ENCODE measurements around the gene BRME1.

DNA sequence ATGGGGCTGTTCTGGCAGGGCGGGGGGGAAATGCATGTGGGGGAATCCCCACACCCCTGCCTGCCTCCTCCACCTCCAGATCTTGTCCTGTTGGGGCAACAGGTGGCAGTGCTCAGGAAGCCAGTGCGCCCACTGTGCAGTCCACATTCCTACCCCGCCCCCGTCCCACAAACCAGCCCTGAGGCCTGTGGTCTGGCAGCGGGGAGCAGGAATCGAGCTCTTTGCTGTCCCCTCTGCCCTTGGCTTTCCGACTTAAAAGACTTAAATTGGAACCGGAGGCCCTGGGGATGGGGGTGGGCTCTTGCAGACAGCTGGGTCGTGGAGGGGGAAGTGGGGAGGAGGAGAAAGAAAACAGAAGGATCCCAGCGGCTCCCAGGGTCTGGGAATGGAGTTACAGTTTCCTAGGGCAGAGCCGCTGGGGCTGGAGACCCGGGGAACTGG lies 24.6 kb downstream of the BRME1 start:
- TF ChIP-seq CTCF (IDR thresholded peaks at IDR 0.05; ENCODE audit: low read depth, low read length, poor library complexity, severe bottlenecking) (no peak), EZH2phosphoT487 (IDR thresholded peaks at IDR 0.05; ENCODE audit: borderline replicate concordance, low read length) (no peak)

Data from DOHH2 (cell line).